OCI-LY1 (cell line): ENCODE data around the gene DNMBP.

Source experiments
- CTCF ChIP-seq: fragments of 200-600 bp; sonication (generic), shearing (Covaris generic); IDR thresholded peaks from 2 replicates; pipeline ENCODE4 v1.5.1; 2017; ENCODE audit warnings: mild to moderate bottlenecking, antibody characterized with exemption, low read length, moderate library complexity, mixed read lengths
- EZH2 ChIP-seq: fragments of 200-600 bp; sonication (generic), shearing (Covaris generic); IDR thresholded peaks from 2 replicates; pipeline ENCODE4 v1.8.0; 2017; ENCODE audit warnings: borderline replicate concordance, mixed run types, mild to moderate bottlenecking, antibody characterized with exemption, low read length, moderate library complexity, mixed read lengths

DNA sequence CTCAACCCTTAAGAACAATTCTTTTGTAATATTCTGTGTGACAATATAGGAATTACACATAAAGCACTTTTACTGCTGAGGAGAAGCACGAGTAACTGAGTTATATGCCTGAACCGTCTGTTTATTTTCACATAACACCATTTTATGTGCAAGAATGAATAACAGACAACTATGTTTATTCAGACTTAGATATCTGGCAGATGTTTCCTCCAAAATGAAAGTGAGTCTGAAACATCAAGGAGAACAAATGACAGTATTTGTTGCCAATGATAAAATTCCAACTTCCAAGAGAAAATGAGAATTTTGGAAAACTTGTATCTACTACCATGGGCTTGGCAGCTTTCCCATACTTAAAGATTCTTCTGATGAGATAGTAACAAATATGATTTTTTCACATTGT lies 51.4 kb downstream of the DNMBP start:
- no peak for TF ChIP-seq CTCF
- TF ChIP-seq EZH2 = no peak
